ENCODE data around the gene TBC1D14.
"Not testable (repeated sequence)": the region's sequence is repeated elsewhere in the genome, so short reads cannot be mapped to it uniquely, and the experiment has no call there.

Gene TBC1D14

DNA sequence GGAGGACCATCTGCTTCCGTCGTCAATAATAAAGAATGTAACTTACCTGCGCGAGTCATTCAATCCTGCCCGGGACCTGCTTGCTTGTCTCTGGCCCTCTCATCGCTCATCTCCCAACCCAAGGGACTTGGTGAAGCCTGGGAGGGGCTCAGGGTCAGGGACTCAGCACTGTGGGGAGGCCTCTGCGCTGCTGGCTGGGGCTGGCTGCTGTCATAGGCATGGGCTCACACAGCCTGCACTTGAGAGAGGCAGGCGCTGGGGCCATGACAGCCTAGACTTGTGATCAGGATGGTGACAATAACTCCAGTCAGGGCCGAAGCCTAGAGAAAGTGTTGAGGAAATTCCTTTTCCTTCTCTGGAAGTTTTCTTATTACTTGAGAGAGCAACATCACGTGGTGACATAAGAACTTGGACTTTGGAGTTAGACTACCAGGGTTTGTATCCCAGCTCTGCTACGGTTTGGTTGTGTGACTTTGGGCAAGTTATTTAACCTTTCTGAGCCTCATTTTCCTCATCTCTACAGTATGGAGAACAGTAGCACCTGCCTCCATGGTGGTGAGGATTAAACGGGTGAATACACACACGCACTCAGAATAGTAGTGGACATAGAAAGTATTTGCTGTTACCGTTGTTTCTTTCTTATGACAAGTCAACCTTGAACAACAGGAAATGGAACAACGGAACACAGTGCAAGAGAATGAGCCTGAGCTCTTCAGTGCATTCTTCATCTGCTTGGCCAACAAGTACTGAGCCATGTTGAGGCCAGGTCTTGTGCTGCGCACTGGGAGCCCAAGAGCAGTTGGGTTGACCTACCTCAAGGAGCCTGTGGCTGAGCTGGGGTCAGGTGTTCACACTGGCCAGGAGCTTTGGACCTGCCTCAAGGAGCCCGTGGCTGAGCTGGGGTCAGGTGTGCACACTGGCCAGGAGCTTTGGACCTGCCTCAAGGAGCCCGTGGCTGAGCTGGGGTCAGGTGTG, 60.5 kb downstream of the TBC1D14 start:
- FAIRE-seq (no peak), DNase-seq (ENCODE audit: low spot score) (no peak)

DNA sequence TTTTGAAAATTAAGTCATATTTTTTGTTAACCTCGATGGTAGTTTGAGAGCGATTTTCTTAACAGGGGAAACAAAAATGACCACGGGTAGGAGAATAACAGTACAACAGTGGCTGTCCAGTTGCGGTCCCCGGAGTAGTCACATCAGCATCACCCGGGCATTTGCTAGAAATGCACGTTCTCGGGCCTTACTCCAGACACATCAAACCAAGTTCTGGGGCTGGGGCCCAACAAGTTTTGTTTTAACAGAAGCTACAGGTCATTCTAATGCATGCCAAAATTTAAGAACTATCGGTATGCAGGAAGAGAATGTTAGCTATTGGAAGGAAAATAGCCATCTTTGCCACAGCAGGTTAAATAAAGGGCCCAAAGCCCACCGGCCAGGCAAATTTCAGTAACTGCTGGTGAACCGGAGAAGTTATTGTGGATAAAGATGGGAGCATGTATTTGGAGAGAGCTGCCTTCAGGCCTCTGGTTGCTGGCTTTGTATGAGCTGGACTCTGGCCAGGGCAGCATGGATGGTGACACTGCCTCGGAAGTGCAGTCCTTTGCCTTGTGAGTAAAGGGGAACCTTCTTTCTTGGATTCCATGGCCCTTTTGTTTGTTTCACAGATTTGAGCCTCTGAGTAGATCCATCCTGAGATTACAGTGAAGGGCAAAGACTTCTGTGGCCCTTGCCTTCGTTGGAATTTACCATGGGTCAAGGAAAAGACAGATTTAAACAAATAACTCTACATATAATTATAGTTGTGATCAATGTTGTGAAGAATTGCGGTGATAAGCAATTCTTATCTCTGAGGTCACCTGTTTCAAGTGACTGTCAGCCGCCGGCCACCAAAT, 62.1 kb downstream of the TBC1D14 start:
- no peak for FAIRE-seq
- no peak for DNase-seq (ENCODE audit: low spot score)

DNA sequence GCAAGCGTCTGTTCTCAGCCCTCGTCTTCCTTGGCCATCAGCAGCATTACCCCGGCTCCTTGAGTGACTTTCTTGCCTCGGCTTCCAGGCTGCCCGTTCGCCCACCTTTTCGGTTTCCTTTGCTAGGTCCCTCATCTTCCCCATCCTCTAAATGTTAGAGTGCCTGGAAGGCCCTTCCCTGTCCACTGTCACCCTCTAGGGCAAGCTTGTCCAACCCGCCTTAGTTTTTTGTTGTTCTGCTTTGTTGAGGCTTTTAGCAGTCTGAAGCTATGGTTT, 62.7 kb downstream of the TBC1D14 start:
- FAIRE-seq (no peak), DNase-seq (ENCODE audit: low spot score) (no peak)

DNA sequence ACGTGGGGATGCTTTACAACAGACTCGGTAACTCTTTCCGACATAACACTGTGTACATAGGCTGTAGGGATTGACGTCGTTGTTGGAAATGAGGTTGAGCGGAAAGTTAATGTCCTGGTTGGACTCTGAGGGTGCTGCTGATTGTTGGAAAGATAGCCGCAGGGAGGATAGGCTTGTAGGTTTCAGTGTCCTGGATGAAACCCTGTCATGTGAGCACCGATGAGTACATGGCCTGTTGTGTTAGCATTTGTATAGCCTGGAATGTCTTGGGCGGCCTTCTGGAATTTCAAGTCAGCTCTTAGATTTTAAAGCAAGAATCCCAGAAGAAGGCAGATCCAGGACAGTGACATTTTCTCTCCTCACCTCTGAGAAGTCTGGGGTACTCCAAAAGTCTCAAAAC, 63.3 kb downstream of the TBC1D14 start:
- no peak for FAIRE-seq
- DNase-seq (ENCODE audit: low spot score) = no peak

DNA sequence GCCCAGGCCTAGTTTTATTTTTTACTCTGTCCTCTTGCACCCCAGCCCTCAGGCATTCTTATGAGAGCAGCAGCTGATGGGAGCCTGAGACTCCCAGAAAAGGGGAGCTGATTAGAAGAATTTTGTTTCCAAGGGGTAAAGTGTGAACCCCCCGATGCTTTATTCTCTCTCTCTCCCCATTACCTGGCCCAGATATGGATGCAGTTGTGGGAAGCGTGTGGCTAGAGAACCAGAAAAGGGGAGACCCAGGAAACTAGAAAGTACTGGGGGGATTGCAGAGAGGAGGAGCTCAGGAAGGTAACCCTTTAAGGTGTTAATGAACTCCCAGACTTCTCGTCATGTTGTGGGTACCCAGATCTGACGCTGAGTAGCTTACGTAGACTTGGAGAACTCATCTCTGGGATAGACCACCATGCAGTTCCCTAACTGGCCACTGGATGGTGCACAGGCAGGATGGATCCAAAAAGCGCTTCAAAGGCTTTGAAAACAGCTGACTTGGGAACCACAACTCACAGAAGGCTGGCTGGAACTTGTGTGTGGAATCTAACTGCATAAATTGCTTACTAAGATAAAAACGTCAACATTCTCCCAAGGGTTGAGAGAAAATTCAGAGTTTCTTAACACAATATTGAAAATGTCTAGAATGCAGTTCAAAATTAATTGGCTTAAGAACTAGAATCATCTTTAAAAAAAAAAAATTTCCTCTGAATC, 64.7 kb downstream of the TBC1D14 start:
- FAIRE-seq = no peak
- DNase-seq (ENCODE audit: low spot score) = peak; percentile 73

DNA sequence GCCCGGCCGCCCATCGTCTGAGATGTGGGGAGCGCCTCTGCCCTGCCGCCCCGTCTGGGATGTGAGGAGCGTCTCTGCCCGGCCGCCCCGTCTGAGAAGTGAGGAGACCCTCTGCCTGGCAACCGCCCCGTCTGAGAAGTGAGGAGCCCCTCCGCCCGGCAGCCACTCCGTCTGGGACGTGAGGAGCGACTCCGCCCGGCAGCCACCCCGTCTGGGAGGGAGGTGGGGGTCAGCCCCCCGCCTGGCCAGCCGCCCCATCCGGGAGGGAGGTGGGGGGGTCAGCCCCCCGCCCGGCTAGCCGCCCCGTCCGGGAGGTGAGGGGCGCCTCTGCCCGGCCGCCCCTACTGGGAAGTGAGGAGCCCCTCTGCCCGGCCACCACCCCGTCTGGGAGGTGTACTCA, 68.2 kb downstream of the TBC1D14 start:
- FAIRE-seq = not testable (repeated sequence)

DNA sequence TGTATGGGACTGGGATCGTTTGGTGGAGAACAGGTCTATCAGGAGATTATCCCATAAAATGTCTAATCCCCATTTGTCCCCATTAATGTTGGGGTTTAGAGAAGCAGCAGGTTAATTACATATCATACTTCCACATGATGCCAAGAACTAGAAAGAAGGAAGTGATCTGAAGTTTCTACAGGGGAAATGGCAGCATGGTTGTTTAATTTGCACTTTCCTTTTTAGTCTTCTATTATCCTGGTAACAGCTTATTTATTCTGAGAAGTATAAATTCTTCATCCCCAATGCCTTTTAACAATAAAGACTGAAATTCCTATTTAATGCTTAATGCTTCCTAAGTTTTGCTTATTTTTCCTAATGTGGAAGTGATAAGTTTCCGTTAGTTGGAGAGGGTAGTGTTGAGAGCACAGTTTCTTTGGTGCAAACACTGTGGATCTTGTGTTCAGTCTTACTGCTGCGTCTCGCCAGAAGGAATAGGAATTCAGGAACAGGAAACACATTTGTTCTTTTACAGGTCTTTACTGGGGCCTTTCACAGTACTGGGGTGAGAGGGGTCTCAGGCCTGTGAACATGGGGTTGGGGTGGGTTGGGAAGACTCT, 74.0 kb downstream of the TBC1D14 start:
- DNase-seq (ENCODE audit: low spot score) (no peak), FAIRE-seq (no peak)

More for the DNA sequence above, 68.2 kb downstream of the TBC1D14 start:
- DNase-seq (ENCODE audit: low spot score) = not testable (repeated sequence)

DNA sequence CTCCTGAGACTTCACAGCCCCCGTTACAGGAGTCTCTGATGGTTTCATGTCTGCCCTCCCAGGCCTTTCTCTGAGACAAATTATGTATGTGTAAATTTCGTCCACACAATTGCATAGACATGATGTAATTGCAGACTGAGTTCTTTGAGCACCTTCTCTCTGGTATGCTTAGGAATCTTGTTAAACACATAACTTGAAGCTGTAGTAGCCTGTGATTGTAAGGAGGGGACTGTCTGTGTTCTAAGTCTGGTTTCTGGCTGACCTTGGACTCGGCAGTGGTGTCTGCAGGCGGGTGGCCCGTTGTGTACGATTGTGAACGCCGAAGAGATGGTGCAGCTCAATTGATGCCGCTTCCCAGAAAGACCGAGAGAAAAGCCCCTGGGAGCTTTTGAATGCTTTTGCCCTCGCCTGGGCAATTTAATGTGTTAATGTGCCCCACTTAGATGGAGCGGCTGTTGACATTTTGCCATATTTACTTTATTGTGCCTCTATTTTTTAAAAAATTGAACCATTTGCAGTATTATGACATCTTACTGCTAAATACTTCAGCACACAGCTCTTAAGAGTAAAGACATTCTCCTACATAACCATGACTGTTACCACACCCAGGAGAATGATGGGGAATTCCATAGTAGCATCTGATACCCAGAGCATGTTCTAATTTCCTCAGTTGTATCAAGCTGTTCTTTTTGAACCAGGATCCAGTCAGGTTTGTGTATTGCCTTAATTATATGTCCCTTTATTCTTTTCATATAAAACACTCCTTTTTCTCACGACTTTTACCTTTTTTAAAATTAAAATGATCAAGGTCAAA, 75.2 kb downstream of the TBC1D14 start:
- FAIRE-seq (no peak), DNase-seq (ENCODE audit: low spot score) (no peak)

DNA sequence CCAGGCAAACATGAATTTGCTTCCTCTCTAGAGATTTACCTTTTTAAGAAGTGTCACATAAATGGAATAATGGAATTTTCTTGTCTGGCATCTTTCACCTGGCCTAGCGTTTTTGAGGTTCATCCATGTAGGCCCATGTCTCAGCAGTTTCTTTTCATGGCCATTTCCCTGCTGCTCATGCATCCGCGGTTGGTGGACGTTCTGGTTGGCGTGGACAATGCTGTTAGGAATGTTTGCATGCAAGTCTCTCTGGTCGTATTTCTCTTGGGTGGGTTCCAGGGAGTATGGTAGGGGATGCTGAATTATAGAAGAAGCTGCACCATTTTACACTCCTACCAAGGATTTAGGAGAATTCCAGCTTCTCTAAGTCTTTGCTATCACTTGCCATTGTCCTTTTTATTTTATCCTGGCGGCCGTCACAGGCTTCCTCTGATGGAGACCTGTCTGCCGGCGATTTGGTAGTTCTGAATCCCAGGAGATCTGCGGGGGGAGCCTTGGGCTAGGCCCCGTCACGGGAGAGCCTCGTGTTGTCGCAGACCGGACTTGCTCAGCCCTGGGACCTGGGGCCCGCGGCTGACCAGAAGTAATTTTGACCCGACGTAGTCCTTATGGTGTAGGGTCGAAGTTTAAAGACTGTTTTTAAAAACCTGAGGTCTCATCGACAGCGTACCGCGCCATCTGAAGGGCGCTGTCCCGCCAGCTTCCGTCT, 76.6 kb downstream of the TBC1D14 start:
- no peak for FAIRE-seq
- DNase-seq (ENCODE audit: low spot score) = peak; percentile 23

DNA sequence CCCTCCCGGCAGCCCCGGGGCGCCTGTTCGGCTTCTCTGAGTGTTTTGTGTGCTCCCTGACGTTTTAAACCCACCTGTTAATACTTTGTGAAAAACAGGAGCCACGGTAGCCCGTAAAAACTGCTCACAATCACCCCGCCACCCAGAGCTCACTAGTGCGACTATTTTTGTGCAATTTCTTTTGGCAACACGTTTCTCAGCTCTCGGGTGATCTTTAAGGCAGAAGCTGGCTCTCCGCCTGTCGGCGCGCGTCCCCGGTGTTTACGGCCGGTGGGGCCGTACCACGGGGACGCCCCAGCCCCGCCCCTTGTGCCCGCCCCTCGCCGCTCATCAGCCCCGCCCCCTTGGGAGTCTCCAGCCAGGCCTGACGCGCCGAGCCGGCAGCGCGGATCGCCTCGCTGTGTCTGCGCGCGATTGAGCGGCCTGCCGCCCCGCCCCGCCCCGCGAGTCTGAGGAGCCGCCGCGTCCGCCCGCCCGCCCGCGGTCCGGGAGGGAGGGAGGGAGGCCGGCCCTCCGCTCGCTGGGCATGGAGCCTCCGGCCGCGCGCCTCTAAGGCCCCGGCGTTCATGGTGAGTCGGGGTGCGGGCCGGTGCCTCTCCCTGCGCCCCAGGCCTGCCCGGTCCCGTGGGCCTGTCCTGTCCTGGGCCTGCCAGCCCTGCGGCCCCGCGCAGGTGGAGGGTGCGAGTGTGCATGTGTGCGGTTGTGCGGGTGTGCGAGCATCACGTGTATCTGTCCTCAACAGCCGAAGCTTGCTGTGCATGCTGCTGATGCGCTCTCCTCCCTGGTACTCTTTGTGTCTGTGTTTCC, 77.4 kb downstream of the TBC1D14 start:
- no peak for FAIRE-seq
- peak; percentile 94 for DNase-seq (ENCODE audit: low spot score)

DNA sequence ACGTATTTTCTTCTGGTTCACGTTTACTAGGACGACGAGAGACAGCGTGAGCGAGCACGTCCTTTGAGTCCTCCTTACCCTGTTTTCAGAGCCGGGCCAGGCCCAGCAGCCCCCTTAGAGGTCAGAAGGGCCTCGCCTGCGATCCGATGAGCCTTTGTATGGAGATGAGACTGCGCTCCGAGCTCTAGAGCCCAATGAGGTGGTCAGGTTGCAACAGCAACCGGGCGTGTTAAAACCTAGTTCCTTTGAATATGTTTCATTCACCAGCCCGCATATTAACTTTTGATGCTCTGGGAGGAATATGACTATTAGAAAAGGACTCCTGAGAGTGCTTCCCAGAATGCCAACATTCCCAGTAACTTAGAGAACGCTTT, 77.9 kb downstream of the TBC1D14 start:
- DNase-seq (ENCODE audit: low spot score) (no peak), FAIRE-seq (no peak)

DNA sequence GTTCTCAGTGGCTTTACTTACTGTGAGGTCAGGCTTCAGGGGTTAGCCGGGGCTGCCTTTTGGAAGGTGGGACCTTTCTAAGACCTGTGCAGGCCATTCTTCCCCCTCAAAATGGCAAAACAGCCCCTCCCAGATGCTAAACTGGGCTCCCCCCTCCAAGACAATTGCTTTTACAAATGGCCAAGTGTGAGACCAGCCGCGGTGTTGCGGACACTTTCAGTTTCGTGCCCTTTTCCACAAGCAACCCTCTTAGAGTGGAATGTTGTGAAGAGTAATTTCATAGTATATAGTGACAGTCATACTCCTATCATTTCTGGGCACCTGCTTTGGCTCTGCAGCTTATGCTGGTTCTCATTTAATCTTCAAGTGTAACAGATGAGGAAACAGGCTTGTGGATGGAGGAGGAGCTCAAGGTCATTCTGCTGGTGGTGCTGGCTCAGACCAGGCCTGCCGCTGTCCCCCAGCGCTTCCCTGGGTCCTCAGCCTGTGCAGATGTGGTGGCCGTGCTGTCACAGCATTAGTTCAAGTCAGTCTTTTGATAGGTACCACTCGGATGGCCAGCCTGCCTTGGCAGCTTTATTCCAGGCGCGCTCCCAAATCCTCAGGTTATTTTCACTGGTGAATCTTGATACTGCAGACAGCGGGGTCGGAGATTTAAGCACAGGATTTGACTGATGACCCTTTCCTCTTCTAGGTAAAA, 78.5 kb downstream of the TBC1D14 start:
- DNase-seq (ENCODE audit: low spot score) = no peak
- FAIRE-seq = no peak

DNA sequence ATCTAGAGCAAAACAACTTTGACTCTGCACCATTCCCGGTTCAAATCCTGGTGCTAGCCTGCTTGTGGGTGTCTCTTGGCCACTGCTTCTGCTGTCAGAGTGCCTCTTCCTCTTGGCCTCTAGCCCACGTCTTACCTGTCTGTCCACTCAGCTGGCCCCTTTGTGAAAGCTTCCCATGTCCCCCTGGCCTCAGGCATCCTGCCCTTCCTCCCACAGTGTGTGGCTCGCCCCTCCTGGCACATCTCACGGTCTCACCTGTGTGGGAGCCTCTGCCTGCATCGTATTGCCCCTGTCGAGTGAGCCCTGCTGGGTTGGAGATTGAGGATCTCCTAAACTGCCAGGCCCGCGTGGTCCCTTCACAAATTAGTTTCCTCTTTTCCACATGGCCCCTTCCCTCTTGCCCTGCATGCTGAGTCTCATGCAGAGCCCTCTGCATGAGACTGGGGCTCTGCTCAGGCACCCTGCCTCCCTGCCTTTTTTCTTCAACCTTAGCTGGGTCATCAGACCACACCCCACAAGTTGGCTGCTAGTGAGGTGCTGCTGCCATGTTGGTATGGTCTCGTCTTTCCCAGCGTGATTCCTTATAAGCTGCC, 79.8 kb downstream of the TBC1D14 start:
- DNase-seq (ENCODE audit: low spot score) (no peak), FAIRE-seq (no peak)

DNA sequence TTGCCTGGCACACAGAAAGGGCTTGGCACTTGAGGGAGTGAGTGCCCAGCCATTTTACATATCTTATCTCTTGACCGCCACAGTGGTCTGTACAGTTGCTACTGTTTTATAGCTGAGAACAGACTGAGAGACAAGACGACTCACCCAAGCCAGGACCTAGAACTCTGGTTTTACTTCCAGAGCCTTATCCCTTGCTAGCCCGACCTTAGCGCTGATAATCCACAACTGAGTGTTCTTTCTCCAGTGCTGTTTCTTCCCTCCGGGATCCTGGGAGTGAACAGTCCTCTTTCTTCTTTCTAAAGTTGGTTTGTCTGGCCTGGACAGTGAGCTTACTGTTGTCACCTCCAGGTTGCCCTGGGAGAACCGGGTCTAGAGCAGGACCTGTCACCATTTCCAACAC, 81.0 kb downstream of the TBC1D14 start:
- FAIRE-seq = no peak
- DNase-seq (ENCODE audit: low spot score) = no peak

DNA sequence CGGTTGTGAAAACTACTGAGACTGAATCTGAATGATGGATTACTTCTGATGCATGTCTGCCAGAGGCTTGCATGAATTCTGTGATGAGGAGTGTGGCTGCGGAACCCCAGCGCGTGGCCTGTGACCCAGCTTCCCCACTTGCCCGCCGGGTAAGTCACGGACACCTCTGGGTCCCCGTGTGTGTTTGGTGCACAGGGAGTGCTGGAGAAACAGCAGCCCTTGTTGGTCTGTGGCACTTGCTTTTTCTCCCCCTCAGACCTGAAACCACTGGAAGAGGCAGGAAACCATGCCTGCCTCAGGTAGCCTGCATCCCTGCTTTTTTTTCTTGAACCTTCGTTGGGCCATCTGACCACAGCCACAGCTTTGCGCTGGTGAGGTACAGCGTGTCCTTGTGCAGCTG, 81.6 kb downstream of the TBC1D14 start:
- no peak for DNase-seq (ENCODE audit: low spot score)
- FAIRE-seq = no peak

DNA sequence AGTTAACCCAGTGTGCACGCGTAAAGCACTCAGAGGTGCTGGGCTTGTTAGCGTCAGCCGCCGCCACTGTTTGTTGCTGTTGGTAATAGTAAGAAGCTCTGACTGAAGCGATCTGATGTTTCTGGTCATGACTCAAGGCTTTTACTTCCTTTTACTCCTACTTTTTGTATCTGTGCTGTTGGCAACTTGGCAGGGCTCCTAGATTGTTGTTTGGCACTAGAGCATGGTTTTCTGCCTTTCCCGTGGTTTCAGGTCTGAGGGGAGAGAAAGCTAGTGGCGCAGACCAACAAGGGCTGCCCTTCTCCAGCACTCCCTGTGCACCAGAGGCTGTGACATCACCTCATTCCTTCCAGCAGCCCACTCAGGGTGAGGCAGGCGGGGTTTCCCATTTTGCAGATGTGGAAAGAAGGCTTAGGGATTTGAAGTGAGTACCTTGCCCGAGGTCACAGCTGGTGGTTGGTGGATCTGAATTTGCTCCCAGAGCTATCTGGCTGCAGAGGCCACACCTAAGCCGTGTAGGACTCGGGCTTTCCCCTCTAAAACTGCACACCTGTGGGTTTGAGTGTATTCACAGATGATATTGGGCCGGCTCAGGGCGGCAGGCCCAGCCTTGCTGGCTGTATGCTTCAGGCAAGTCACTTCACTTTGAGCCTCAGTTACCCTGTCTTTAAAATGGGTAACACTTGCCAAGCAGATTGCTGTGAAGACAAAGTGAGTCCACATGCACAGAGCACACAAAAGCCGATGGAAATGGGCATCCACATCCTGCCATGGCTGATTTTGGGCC, 82.3 kb downstream of the TBC1D14 start:
- FAIRE-seq (no peak), DNase-seq (ENCODE audit: low spot score) (no peak)
